Ishikawa (cell line): ENCODE data around the gene KLHDC8B.

Experiments used
- CEBPB ChIP-seq: IDR thresholded peaks from 2 replicates; pipeline ENCODE4 v1.6.1; 2012
- CREB1 ChIP-seq: IDR thresholded peaks from 2 replicates; pipeline ENCODE4 v1.6.1; 2012; ENCODE audit warnings: low read depth
- EGR1 ChIP-seq: IDR thresholded peaks from 2 replicates; pipeline ENCODE4 v1.6.1; 2012
- EP300 ChIP-seq: IDR thresholded peaks from 2 replicates; pipeline ENCODE4 v1.6.1; 2012; ENCODE audit warnings: borderline replicate concordance
- FOXM1 ChIP-seq: IDR thresholded peaks from 2 replicates; pipeline ENCODE4 v1.6.1; 2012; ENCODE audit warnings: low read depth, borderline replicate concordance
- MAX ChIP-seq: IDR thresholded peaks from 2 replicates; pipeline ENCODE4 v1.6.1; 2012
- NFIC ChIP-seq: IDR thresholded peaks from 2 replicates; pipeline ENCODE4 v1.6.1; 2012
- RAD21 ChIP-seq: IDR thresholded peaks from 2 replicates; pipeline ENCODE4 v1.6.1; 2012; ENCODE audit warnings: low read depth
- REST ChIP-seq: IDR thresholded peaks from 2 replicates; pipeline ENCODE4 v1.6.1; 2012; ENCODE audit warnings: low read depth, mild to moderate bottlenecking
- TAF1 ChIP-seq: IDR thresholded peaks from 2 replicates; pipeline ENCODE4 v1.6.1; 2012; ENCODE audit warnings: low read depth, mild to moderate bottlenecking
- TCF12 ChIP-seq: IDR thresholded peaks from 2 replicates; pipeline ENCODE4 v1.6.1; 2012; ENCODE audit warnings: low read depth
- TEAD4 ChIP-seq: IDR thresholded peaks from 2 replicates; pipeline ENCODE4 v1.6.1; 2012
- USF1 ChIP-seq: IDR thresholded peaks from 2 replicates; pipeline ENCODE4 v1.6.1; 2012
- YY1 ChIP-seq: IDR thresholded peaks from 2 replicates; pipeline ENCODE4 v1.6.1; 2012; ENCODE audit warnings: low read depth
- ZBTB7A ChIP-seq: IDR thresholded peaks from 2 replicates; pipeline ENCODE4 v1.6.1; 2012; ENCODE audit warnings: low read depth

Gene KLHDC8B

GRCh38 chr3:49162751-49163419 lies 8.5 kb upstream of the KLHDC8B start:
- TF ChIP-seq TEAD4 (no peak), CREB1 (no peak), CEBPB (no peak), MAX (no peak), FOXM1 (no peak), NFIC (no peak), EP300 (no peak), YY1 (no peak), REST (no peak), TAF1 (no peak), EGR1 (no peak), ZBTB7A (no peak), TCF12 (no peak)

- TF ChIP-seq CEBPB (no peak), TAF1 (no peak), USF1 (no peak), MAX (no peak), NFIC (no peak), FOXM1 (no peak), REST (no peak), EP300 (no peak), ZBTB7A (no peak), CREB1 (no peak), TCF12 (no peak), RAD21 (no peak), TEAD4 (no peak), EGR1 (no peak), YY1 (no peak)
Measured at GRCh38 chr3:49163609-49164008, 7.8 kb upstream of the KLHDC8B start.

- TF ChIP-seq REST (no peak), TAF1 (no peak)
Measured at GRCh38 chr3:49164983-49165720, 6.2 kb upstream of the KLHDC8B start.

GRCh38 chr3:49165771-49166751 lies 5.3 kb upstream of the KLHDC8B start, which contains the start of gene CCDC71:
Gene CCDC71 (minus strand): TSS chr3:49166331. CDS start chr3:49164208, 2,123 bp downstream.
- TF ChIP-seq YY1, result peak; percentile 95
- TF ChIP-seq EGR1, result peak; percentile 89
- TF ChIP-seq CREB1, result no peak
- no peak for TF ChIP-seq TEAD4
- no peak for TF ChIP-seq REST
- TF ChIP-seq MAX, result peak; percentile 39
- TF ChIP-seq EP300, result no peak
- TF ChIP-seq TAF1, result peak; percentile 78
- TF ChIP-seq ZBTB7A, result peak; percentile 96
